GM19239 (cell line): Measurements from ENCODE around the gene NSD1.
"Not testable (repeated sequence)": the region's sequence is repeated elsewhere in the genome, so short reads cannot be mapped to it uniquely, and the experiment has no call there.

Source experiments
- DNase-seq: peaks from one replicate; pipeline ENCODE4 v3.0.0; 2011; ENCODE audit warnings: low spot score; ENCODE audit not compliant: insufficient read length
- FAIRE-seq: peaks from 2 replicates; lab custom pipeline; 2011; peaks lifted over from hg19 to GRCh38; lab: Jason Lieb, UNC

Gene NSD1

DNA sequence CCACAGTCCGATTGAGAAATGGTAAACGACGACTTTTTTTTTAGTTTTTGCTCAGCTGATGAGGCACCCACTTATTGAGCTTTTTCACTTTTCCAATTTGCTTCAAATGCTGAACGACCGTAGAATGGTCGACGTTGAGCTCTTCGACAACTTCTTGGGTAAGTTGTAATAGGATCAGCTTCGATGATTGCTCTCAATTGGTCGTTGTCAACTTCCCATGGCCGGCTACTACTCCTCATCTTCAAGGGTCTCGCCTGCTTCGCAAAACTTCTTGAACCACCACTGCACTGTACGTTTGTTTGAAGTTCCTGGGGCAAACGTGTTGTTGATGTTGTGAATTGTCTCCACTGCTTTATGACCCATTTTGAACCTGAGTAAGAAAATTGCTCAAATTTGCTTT is 35.7 kb downstream of the NSD1 start:
- DNase-seq (no peak), FAIRE-seq (no peak)

GRCh38 chr5:177171961-177172360 is 38.4 kb downstream of the NSD1 start:
- DNase-seq (no peak), FAIRE-seq (no peak)

DNA sequence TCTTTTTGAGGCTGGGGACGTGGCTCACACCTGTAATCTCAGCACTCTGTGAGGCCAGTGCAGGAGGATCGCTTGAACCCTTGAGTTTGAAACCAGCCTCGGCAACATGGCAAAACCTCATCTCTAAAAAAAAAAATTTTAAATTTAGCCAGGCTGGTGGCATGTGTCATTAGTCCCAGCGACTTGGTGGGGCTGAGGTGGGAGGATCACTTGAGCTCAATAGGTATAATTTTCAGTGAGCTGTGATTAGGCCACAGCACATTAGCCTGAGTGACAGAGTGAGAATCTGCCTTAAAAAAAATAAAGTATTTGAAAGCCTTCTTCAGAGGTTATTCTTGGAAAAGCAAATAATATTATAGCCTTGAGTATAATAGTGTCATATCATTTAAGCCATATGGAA is 41.8 kb downstream of the NSD1 start:
- FAIRE-seq: no peak
- DNase-seq: no peak

DNA sequence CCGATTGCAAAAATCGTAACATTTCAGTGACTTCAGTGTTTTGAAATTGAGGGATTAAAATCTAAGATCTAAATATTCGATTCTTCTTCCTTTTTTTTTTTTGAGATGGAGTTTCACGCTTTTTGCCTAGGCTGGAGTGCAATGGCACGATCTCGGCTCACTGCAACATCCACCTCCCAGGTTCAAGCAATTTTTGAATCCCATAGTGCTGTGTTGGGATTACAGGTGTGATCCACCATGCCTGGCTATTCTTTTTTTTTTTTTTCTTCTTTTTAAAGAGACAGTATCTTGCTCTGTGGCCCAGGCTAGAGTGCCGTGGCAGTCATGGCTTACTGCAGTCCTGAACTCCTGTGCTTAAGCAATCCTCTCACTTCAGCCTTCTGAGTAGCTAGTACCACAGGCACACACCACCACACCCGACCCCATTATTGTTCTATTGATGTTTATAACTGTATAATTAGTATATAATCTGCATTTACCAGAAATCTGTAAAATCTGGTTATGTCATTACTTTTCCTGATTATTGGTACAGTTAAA is 42.7 kb downstream of the NSD1 start:
- FAIRE-seq (no peak), DNase-seq (no peak)

- not testable (repeated sequence) for FAIRE-seq, DNase-seq
These were observed 44.4 kb downstream of the NSD1 start for GRCh38 chr5:177177847-177178437.

GRCh38 chr5:177178733-177179304 is 45.2 kb downstream of the NSD1 start:
- FAIRE-seq: no peak
- no peak for DNase-seq

- DNase-seq (no peak), FAIRE-seq (no peak)
These were observed 45.9 kb downstream of the NSD1 start for GRCh38 chr5:177179431-177179830.

DNA sequence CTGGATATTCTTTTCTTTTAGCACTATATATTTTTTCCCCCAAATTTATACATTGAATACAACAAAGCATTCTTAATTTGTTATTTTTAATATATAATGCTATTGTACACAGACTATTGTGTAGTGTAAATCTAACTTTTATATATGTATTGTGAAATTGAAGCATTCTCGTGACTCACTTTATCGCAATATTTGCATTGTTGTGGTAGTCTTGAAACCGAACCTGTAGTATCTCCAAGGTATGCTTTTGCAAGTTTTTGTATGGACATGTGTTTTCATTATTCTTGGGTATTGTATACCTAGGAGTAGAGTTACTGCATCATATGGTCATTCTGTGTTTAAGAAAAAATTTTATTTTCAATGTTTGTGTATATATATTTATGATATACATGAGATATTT is 49.6 kb downstream of the NSD1 start:
- FAIRE-seq: no peak

GRCh38 chr5:177183766-177184360 is 50.3 kb downstream of the NSD1 start:
- DNase-seq: no peak
- FAIRE-seq: no peak

More for the DNA sequence above, 49.6 kb downstream of the NSD1 start:
- DNase-seq: no peak

DNA sequence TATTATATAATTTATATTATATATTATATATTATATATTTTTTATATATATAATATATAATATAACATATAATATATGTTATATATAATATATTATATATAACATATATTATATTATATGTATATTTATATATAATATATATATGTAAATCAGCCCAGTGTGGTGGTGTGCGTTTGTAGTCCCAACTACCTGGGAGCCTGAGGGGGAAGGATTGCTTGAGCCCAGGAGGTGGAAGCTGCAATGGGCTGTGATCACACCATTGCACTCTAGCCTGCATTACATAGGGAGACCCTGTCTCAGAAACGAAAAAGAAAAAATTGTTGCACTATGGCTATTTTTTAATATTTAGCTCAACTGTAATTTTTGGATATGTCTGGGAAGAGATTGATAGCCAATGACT is 52.4 kb downstream of the NSD1 start:
- DNase-seq (no peak), FAIRE-seq (no peak)

DNA sequence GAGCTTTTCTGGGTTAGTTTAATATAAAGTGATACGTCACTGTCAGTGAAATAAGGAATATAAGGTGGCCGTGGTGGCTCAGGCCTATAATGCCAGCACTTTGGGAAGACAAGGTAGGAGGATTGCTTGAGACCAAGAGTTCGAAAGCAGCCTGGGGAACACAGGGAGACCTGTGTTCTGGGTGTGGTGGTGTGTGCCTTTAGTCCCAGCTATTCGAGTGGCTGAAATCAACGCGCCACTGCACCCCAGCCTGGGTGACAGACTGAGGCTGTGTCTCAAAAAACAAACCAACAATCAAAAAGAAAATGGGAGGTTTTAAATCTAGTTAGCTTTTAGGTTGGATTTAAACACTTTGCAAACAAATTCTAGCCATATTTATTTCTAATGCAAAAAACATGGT is 53.1 kb downstream of the NSD1 start:
- no peak for FAIRE-seq
- no peak for DNase-seq

- FAIRE-seq (no peak), DNase-seq (no peak)
These were observed 55.2 kb downstream of the NSD1 start for GRCh38 chr5:177188775-177189174.

DNA sequence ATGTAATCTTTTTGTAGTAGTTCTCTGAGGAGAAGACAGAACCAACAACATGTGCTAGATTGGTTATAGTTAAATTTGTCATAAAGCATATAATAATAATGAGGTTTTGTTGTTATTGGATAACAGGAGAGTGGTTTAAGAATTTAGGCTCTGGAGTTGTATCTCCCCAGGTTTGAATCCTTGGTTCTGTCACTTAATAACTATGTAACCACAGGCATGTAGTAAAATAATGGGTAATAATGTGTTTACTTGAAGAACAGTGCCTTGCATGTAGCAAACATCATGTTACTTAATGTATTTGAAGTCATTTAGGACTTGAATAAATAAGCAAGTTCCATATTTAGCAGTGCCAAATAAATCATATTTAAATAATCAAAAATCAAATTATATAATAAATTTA is 55.8 kb downstream of the NSD1 start:
- DNase-seq (no peak), FAIRE-seq (no peak)

GRCh38 chr5:177189965-177190364 is 56.4 kb downstream of the NSD1 start:
- FAIRE-seq (no peak), DNase-seq (no peak)

- FAIRE-seq: no peak
- DNase-seq: no peak
These were observed 60.7 kb downstream of the NSD1 start for GRCh38 chr5:177194268-177194667.

- FAIRE-seq: no peak
- no peak for DNase-seq
These were observed 61.9 kb downstream of the NSD1 start for GRCh38 chr5:177195307-177195952.

DNA sequence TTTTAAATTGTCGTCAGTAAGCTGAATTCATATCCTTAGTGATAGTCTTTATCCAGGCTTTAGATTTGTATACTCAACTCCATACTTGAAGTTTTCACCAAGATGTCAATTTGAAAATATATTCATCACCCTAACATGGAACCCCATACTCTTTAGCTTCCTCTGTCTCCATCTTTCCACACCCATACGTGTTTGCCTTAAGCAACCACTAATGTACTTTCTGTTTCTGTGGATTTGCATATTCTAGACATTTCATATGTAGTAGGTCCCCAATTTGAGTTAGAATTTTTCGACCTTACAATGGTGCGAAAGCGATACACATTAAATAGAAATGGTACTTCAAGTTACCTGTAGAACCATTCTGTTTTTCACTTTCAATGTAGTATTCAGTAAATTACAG is 65.2 kb downstream of the NSD1 start:
- FAIRE-seq (no peak), DNase-seq (peak; percentile 5)

GRCh38 chr5:177204281-177204680 is 70.7 kb downstream of the NSD1 start:
- FAIRE-seq (no peak), DNase-seq (no peak)

- FAIRE-seq (no peak), DNase-seq (no peak)
These were observed 76.0 kb downstream of the NSD1 start for GRCh38 chr5:177209610-177210009.

GRCh38 chr5:177212242-177212641 is 78.7 kb downstream of the NSD1 start:
- FAIRE-seq: no peak

GRCh38 chr5:177220576-177220975 is 87.0 kb downstream of the NSD1 start:
- no peak for DNase-seq
- no peak for FAIRE-seq

More at GRCh38 chr5:177212242-177212641, 78.7 kb downstream of the NSD1 start:
- no peak for DNase-seq
